ENCODE measurements around the gene C1orf185. TPM values are rescaled to one million over a fixed set of nuclear protein-coding genes. Genes with fewer than 3 reads are reported as not detected.
A peak's percentile ranks its signal among the peaks of the same experiment; 100 is the strongest.
"Not testable (repeated sequence)": the region's sequence is repeated elsewhere in the genome, so short reads cannot be mapped to it uniquely, and the experiment has no call there.

The C1orf185 gene
- total and polyA plus RNA-seq, 11 donors: not detected

- 86 to 91% (median 89%) methylated on average over 2 of the region's 2 CpGs for WGBS, 4 donors
- H3K9me3 ChIP-seq: peaks cover 0 to 42% (median 13%) of the 10 kb centered on the region in 12 donors
- no peak overlapping the region for H3K4me3 ChIP-seq
- H3K27ac ChIP-seq: no peak overlapping the region
- no peak for TF ChIP-seq POLR2A (IDR thresholded peaks at IDR 0.05)
- no peak for TF ChIP-seq CTCF (IDR thresholded peaks at IDR 0.05)
- no peaks in the 10 kb centered on the region for H3K4me1 ChIP-seq
- intact Hi-C loops (cut with DNase I): no loop called here
- no peaks in the 10 kb centered on the region for H3K27me3 ChIP-seq
- no peak for DNase-seq
- H3K36me3 ChIP-seq: no peaks in the 10 kb centered on the region
- ATAC-seq: no peak
Observed at GRCh38 chr1:51133045-51133444, 31.0 kb downstream of the C1orf185 start.

DNA sequence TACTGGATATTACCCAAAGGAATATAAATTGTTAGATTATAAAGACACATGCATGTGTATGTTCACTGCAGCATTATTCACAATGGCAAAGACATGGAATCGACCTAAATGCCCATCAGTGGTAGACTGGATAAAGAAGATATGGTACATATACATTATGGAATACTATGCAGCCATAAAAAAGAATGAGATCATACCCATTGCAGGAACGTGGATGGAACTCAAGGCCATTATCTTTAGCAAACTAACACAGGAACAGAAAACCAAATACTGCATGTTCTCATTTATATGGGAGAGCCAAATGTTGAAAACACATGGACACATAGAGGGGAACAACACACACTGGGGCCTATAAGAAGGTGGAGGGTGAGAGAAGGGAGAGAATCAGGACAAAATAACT, 35.7 kb downstream of the C1orf185 start:
- intact Hi-C loops (cut with DNase I); H3K27me3 ChIP-seq; ATAC-seq; H3K27ac ChIP-seq; DNase-seq; H3K4me3 ChIP-seq; H3K36me3 ChIP-seq; H3K4me1 ChIP-seq: not testable (repeated sequence)
- WGBS, 4 donors: 35 to 47% (median 43%) methylated on average over 2 of the region's 2 CpGs
- peaks cover 0 to 31% (median 10%) of the 10 kb centered on the region in 12 donors for H3K9me3 ChIP-seq

DNA sequence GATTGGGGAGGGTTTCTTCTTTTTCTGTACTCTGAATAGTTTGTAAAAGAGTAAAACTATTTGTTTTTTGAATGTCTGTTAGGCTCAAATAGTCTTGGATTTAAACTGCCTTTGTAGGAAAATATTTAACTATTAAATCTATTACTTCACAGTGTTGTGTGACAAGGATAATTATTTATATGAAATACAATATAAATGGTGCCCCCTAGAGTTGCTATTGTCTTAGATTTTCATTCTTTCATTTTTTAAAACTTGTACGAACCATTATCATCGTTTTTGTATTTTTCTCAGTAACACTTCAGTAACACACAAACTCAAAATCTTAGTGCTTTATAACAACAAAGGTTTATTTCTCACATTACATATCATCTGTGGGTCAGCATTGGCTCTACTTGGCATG, 37.4 kb downstream of the C1orf185 start:
- 53 to 69% (median 56%) methylated on average over 2 of the region's 2 CpGs for WGBS, 4 donors
- peaks cover 0 to 17% (median 0%) of the 10 kb centered on the region in 12 donors for H3K9me3 ChIP-seq
- H3K27ac ChIP-seq: no peak overlapping the region
- H3K4me3 ChIP-seq: no peak overlapping the region
- H3K36me3 ChIP-seq: no peaks in the 10 kb centered on the region
- no peaks in the 10 kb centered on the region for H3K4me1 ChIP-seq
- intact Hi-C loops (cut with DNase I): no loop called here
- DNase-seq: no peak
- no peak for ATAC-seq
- peak in 3 of 12 donors; percentile 8 to 24 (median 13) for TF ChIP-seq CTCF (IDR thresholded peaks at IDR 0.05)
- no peak for TF ChIP-seq POLR2A (IDR thresholded peaks at IDR 0.05)
- H3K27me3 ChIP-seq: peaks cover 0 to 6% (median 0%) of the 10 kb centered on the region in 9 donors

- Histone ChIP-seq H3K27ac (no peak overlapping the region), H3K36me3 (no peaks in the 10 kb centered on the region), H3K4me1 (no peaks in the 10 kb centered on the region), H3K4me3 (no peak overlapping the region), H3K9me3 (no peaks in the 10 kb centered on the region), H3K27me3 (peaks cover 0 to 8% (median 0%) of the 10 kb centered on the region in 9 donors)
- TF ChIP-seq CTCF (IDR thresholded peaks at IDR 0.05): no peak
- no peak for TF ChIP-seq POLR2A (IDR thresholded peaks at IDR 0.05)
- intact Hi-C loops (cut with DNase I): no loop called here
- WGBS, 4 donors: 76 to 88% (median 86%) methylated on average over 2 of the region's 2 CpGs
- no peak for ATAC-seq
- no peak for DNase-seq
Observed at GRCh38 chr1:51147394-51147793, 45.4 kb downstream of the C1orf185 start.

DNA sequence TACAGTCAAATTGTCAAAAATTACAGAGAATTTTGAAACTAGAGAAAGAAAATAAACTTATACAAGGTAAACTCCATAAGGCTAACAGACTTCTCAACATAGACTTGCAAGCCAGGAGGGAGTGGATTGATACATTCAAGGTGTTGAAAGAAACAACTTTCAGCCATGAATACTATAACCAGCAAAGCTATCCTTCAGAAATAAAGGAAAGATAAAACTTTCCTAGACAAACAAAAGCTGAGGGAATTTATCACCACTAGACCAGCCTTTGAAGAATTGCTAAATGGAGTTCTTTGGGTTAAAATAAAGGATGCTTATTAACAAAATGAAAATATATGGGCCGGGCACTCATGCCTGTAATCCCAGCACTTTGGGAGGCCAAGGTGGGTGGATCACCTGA, 52.7 kb downstream of the C1orf185 start:
- 95 to 98% (median 97%) methylated on average over 1 of the region's 1 CpG for WGBS, 4 donors
- H3K36me3 ChIP-seq: no peaks in the 10 kb centered on the region
- no peak overlapping the region for H3K4me3 ChIP-seq
- H3K27ac ChIP-seq: no peak overlapping the region
- no peak for ATAC-seq
- TF ChIP-seq CTCF (IDR thresholded peaks at IDR 0.05) (no peak), POLR2A (IDR thresholded peaks at IDR 0.05) (no peak)
- H3K9me3 ChIP-seq: peaks cover 0 to 23% (median 14%) of the 10 kb centered on the region in 12 donors
- intact Hi-C loops (cut with DNase I): no loop called here
- H3K27me3 ChIP-seq: no peaks in the 10 kb centered on the region
- H3K4me1 ChIP-seq: no peaks in the 10 kb centered on the region
- DNase-seq: no peak

All from heart left ventricle (tissue), 16 donors.